Activated CD4-positive, alpha-beta T cell treated with anti-CD3 and anti-CD28 coated beads, Interleukin-2, Interleukin-4, amounts not matched to agents 100 ng/mL and 50 ng/mL, durations not matched to agents 16 hours and 8 hours (primary cell): Measurements from ENCODE around the gene TMCO1.
"Not testable (repeated sequence)": the region's sequence is repeated elsewhere in the genome, so short reads cannot be mapped to it uniquely, and the experiment has no call there.

Experiments
- DNase-seq: peaks from one replicate; pipeline ENCODE4 v3.0.0-alpha.2; 2020; ENCODE audit warnings: low spot score

Gene TMCO1

DNA sequence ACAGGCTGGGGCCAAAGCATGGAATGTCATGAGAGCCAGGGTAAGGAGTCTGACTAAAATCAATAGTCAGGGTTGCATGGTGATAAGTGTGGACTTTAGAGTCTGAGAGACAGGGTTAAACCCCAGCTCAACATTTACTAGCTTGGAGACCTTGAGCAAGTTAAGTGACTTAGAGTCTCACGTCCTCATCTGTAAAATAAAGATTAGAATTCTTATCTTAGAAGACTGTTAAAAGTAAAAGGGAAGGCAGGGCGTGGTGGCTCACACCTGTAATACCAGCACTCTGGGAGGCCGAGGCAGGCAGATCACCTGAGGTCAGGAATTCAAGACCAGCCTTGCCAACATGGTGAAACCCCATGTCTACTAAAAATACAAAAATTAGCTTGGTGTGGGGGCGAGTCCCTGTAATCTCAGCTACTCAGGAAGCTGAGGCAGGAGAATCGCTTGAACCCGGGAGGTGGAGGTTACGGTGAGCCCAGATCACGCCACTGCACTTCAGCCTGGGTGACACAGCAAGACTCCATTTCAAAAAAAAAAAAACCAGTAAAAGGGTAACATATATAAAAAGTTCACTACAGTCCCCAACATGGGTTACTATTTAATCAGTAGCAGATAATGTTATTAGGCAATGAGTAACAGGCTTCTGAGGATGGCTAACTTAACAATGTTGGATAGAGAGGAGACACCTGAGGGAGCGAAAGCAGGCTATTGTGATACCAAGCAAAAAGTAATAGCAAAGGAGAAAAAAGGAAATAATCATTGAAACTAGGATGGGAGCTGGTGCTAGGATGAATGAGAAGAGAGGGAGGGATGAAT is 20.8 kb downstream of the TMCO1 start:
- DNase-seq = no peak

DNA sequence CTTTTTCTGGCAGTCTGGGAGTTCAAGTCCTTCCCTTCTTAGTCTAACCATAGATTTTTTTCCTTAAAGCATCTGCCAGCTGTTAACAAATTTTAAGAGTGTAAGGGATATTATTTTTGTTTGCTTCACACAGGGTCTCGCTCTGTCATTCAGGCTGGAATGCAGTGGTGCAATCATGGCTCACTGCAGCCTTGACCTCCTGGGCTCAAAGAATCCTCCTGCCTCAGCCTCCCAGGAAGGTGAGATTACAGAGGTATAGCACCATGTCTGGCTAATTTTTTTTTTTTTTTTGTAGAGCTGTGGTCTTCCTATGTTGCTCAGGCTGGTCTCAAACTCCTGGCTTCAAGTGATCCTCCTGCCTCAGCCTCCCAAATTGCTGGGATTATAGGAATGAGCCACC is 23.8 kb downstream of the TMCO1 start:
- DNase-seq = not testable (repeated sequence)

DNA sequence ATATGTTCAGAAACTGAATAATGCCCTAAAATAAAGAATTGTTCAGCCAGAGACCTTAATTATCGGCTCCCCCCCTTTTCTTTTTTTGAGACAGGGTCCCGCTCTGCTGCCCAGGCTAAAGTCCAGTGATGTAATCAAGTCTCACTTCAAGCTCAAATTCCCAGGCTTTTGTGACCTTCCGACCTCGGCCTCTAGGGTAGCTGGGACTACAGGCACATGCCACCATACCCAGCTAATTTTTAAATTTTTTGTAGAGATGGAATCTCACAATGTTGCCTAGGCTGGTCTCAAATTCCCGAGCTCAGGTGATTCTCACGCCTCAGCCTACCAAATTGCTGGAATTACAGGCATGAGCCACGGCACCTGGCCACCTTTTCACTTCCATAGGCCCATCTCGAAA is 26.5 kb downstream of the TMCO1 start:
- no peak for DNase-seq

DNA sequence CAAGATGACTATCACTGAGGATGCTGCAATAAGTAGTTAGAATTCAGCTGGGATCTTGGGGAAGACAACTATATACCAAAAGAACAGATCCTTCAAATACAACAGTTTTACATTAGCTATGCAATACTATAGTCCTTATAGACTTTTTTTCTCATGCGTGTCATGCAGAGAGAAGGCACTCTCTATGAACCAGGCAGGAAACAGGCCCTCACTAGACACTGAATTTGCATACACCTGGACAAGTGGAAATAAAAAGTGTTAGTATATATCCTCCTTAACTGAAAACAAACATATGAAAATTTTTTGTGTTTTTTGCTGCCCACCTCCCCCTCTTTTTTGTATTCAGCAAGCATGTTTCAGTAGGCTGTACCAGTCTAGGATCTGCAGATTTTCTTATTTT is 29.9 kb downstream of the TMCO1 start:
- DNase-seq = no peak

DNA sequence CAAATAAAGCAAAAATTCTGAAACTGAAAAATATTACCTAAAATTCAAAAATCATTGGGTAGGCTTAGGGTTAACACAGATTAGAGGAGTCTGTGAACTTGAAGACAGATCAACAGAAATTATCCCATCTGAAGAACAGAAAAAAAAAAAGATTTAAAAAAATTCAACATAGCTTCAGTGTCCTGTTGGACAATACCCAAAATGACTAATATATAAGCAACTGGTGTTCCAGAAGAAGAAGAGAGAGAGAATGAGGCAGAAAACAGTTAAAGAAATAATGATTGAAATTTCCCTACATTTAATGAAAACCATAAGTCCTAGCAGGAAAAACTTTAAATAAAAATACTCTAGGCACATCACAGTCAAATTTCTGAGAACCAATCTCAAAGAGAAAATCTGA is 31.5 kb downstream of the TMCO1 start:
- no peak for DNase-seq

DNA sequence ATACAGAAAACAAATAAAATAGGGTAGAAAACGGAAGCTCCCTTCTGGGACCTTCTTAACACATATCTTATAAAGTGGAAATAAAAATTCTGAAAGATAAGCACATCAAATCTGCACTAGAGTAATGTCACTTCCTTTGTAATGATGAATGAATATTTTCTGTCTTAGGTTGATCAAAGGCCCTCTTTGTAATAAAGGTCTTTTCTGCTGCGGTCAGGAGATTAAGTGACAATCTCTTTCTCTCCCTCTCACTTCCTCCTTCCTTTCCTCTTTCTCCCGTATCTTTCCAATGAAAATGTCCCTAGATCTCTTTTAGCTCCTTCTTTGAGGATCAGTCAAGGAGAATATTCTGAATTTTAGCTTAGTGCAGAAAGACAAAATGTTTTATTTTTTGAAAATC is 33.8 kb downstream of the TMCO1 start:
- no peak for DNase-seq

DNA sequence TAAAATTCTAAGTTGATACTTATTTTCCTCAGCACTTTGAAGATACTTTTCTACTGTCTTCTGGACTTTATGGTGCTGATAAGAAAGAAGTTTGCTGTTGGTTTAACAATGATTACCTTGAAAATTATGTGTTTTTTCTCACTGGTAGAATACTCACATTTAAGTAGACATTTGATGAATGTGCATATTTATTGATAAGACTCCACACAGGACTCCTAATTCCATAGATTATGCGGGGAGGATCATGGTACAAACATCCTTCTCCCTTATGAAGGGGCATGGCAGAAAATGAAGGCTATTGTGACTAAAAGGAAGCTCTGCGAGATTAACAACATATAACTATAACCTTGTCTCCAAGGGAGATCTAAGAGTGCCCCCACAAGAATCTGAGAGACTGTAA is 41.8 kb downstream of the TMCO1 start:
- DNase-seq = no peak

DNA sequence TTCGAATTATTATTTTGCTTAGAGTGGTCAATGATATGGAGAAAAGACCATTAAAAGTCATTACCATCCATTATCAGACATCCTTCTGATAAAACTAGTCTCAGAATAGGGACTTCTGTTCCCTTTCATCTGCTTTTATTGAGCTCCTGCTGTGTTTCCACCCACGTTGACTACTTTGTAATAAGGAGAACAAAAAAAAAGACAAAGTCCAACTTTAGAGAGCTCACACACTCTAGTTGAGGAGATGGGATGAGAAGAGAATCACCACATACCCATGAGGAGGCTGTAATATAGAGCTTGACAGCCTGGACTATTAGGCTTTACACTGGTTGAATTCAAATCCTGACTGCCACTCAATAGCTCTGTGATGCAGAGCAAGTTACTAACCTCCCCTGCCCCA is 42.5 kb downstream of the TMCO1 start:
- DNase-seq = no peak

DNA sequence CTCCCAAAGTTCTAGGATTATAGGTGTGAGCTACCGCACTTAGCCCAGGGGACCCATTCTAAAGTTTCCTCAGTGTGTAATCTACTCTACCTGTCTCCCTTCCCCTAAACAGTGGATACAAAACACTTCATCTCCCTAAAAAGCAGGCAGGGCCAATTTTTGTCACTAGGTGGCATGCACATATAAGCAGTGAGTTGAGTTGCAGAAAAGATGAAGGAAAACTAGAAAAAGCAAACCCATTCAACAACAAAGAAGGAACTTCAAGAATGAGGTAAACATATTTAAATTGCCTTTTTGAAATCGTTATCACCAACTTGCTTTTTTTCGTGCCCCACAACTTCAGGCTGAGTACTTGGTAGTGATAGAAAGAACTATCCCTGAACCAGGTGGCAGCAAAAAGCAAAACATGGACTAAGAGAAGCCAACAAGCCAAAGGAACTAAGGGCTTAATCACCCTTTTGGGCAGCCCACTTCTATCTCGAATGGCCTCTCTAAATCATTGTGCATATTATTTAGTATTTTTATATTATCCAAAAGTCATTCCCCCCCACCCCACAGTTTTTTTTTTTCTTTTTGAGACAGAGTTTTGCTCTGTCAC is 50.7 kb downstream of the TMCO1 start:
- peak; percentile 44 for DNase-seq

DNA sequence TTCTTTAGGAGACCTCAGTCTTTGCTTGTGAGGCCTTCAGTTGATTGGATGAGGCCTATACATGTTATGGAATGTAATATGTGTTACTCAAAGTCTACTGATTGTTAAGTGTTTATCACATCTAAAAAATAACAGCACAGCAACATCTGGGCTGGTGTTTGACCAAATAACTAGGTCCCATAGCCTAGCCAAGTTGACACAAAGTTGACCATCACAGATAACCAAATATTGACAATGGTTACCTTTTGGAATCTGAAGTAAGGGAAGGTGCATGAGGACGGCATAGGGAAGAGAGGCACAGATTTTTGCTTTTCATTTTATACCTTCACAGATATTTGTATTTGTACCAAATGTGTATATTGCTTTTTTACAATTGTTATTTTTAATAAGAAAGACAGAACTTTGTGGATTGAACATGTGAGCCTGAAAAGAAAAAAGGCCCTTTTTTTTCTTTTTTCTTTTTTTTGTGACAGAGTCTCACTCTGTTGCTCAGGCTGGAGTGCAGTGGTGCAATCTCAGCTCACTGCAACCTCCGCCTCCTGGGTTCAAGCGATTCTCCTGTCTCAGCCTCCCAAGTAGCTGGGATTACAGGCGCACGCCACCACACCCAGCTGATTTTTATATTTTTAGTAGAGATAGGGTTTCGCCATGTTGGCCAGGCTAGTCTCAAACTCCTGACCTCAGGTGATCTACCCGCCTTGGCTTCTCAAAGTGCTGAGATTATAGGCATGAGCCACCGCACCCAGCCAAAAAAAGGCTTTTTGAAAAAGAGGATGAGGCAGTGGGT is 52.2 kb downstream of the TMCO1 start:
- DNase-seq = not testable (repeated sequence)

DNA sequence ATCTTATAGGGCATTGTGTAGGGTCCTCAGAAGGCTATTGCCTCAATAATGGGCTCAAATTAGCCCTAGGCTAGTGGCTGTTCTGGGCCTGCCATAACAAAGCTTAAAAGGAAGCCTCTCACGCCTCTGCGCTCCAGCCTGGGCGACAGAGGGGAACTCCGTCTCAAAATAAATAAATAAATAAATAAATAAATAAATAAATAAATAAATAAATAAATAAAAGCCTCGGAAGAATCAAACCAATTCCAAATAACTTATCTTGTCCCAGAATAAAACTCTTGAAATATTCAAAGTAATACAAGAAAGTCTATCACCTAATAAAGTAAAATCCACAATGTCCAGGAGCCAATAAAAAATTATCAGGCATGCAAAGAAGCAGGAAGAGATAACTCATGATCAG is 55.9 kb downstream of the TMCO1 start:
- no peak for DNase-seq

DNA sequence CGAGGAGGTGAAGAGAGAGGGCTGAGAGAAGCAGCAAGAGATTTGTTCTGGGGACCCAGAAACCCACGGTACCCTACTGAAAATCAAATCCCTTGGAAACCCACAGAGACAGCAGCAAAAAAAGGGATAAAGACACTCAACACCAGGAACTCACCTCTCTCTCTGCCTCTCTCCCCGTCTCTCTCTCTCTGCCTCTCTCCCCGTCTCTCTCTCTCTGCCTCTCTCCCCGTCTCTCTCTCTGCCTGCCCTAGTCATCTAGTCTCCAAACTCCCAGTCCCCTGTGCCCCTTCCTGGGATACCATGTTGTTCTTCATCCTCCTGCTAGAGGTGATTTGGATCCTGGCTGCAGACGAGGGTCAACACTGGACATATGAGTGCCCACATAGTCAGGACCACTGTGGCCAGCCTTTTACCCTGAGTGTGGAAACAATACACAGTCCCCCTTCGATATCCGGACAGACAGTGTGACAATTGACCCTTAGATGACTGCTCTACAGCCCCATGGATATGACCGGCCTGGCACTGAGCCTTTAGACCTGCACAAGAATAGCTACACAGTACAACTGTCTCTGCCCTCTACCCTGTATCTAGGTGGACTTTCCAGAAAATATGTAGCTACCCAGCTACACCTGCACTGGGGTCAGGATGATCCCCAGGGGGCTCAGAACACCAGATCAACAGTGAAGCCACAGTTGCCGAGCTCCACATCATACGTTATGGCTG is 60.5 kb downstream of the TMCO1 start:
- DNase-seq = no peak

DNA sequence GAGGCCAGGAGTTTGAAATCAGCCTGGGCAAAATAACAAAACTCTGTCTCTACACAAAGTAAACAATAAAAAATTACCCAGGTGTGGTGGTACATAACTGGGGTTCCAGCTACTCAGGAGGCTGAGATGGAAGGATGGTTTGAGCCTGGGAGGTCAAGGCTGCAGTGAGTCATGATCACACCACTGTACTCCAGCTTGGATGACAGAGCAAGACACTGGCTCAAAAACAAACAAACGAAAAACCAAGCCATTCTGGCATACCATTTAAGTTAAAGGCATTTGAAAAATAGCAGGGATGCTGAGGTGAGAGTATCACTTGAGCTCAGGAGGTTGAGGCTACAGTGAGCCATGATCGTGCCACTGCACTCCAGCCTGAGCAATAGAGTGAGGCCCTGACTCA is 65.0 kb downstream of the TMCO1 start:
- DNase-seq = no peak

DNA sequence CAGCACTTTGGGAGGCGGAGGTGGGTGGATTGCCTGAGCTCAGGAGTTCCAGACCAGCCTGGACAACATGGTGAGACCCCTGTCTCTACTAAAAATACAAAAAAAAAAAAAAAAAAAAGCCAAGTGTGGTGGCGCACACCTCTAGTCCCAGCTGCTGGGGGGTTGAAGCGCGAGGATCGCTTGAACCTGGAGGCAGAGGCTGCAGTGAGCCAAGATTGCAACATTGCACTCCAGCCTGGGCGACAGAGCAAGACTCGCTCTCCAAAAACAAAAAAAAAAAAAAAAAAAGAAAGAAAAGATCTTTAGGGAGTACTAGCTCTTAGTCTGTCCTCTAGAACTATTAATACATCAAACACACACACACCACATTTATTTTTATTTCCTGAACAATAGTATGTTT is 66.7 kb downstream of the TMCO1 start:
- DNase-seq = not testable (repeated sequence)

DNA sequence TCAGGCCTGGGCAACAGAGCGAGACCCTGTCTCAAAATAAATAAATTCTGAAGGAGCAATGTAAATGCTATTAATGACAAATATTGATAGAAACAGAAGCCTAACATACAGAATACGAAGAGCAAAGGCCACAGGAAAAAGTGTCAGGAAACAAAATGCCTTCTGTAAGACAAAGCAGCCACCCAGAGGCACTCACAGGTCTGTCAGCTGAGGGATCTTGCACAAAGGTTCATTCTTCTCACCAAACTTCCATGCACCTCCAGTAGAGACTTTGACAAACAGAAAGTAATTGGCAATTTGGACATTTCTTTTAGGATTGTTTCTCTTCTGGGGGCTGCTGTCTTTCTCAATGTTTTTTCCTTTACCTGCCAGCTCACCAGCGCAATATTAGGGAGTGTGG is 69.1 kb downstream of the TMCO1 start:
- DNase-seq = no peak

DNA sequence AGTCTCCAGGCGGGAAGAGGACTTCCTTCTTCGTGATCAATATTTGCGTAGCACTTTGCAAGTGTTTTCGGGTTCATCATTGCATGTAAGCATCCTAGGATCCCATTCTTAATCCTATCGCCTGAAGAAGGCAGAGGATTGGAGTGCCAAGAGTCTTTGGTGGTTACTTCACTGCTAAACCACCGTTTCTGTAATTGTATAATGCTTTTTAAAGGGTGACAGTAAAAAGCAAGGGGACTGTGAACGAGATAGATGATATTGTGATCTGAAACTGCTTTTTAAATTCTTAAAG is 70.0 kb downstream of the TMCO1 start:
- DNase-seq = no peak

DNA sequence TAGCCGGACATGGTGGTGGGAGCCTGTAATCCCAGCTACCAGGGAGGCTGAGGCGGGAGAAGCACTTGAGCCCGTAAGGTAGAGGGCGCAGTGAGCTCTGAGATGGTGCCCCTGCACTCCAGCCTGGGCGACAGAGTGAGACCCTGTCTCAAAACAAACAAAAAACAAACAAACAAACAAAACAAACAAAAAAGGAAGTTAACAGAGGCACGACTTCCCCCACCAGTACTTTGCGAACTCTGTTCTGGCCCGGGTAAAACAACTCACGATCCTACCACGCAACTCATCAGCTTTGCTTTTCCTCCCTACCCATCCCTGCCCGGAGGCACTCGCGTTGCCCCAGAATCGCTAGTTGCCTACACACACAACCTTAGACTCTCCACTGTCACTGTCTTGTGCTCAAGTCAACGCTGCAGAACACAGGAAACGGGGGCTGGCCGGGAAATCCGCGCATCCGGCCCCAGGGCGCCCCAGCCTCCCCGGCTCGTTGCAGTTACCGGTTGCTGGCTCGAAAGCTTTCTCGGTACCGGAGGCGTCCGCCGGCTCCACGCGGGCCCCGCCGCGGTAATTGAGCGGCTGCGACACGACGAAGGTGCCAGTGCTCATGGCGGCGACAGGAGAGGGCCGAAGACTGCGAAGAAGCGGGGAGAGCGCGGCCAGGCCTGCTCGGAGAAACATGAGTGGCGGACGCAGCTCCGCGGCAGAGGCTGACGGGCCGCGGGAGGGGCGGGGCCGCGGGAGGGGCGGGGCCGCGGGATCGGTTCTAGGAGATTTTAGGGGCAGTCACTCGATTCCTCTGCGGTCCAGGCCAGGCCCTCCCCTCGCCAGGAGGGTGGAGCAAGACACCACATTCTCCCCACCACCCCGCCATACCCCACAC is 70.5 kb downstream of the TMCO1 start, which contains the start of gene ALDH9A1:
Gene ALDH9A1 (minus strand): TSS at position 682 of the 880 bp plus-strand sequence. CDS start 4 bp downstream, at position 678.
- DNase-seq = peak; percentile 92

DNA sequence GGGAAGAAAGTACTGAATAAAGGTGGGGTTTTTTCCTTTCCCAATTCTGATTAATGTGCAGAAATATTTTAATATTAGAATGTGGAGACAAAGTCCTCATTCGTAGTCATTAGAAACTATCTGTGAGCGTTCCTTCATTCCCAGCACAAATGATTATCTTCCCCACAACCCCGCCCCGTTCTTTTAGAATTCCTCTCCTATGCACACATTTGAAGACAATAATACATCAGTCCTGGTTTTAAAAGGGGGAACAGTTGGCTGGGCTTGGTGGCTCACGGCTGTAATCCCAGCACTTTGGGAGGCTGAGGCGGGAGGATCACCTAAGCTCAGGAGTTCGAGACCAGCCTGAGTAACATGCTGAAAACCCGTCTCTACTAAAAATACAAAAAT is 71.2 kb downstream of the TMCO1 start:
- DNase-seq = no peak

DNA sequence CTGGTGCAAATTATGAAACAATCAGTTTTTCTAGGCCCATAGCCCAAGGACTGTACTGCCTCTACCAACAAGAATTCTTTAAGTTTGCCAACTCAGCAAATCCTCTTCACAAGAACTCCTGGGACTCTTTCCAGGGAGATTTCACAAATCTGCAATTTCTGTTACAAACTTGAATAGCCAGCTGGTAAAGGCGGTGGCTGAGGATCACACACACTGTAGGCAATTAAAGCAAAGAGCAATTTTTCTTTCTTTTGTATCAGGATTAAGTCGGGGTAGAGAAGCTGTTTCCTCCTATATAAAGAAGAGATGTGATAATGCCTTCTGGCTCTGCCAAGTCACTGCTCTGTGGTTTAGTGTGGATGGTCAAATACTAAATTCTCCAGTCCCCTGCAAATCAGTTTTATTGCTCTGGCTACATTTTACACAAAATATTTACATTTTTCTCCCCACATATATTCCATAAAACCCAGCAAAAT is 72.0 kb downstream of the TMCO1 start:
- DNase-seq = no peak

DNA sequence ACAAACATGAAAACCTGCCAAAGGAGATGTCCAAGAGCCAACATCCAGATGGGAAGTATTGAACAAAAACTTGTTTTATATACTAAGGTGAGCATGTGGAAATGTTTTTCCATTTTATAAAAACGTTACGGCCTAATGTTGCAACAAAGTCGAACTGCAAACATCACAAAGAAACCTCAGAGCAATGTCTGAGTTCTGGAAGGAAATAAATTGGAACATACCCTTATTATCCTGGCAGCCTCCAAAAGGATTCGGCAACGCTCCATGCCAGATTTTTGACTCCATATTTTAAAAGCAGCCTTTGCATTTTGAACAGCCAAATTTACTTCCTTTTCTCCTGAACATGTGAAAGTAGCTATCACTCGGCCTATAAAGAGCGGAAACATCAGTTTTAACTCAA is 73.6 kb downstream of the TMCO1 start:
- no peak for DNase-seq

DNA sequence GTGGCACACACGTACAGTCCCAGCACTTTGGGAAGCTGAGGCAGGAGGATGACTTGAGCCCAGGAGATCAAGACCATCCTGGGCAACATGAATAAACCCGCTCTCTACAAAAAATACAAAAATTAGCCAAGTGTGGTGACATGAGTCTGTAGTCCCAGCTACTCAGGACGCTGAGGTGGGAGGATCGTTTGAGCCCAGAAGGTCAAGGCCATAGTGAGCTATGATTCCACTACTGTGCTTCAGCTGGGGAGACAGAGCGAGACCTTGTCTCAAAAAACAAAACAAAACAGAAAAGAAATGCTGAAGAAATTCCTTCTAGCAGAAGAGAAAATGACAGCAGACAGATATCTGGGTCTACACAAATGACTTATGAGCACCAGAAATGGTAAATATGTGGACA is 80.6 kb downstream of the TMCO1 start:
- no peak for DNase-seq
